GM12878 (cell line): Measurements from ENCODE around the gene MPP7. TPM values are rescaled to one million over a fixed set of nuclear protein-coding genes. Genes with fewer than 3 reads are reported as not detected.

Experiments
- ATAC-seq: fragments of 200-7000 bp; cut with Tn5 transposase; 3 replicates; pipeline ENCODE4 v1.9.1; 2020; ENCODE audit warnings: mild to moderate bottlenecking, moderate library complexity
- BruUV-seq: library from RNA; stranded (reverse); fragments of 400-500 nt; replicated peaks from 2 replicates; lab custom pipeline; 2021; lab: Mats Ljungman, UMichigan
- CTCF ChIA-PET: fragments of 300-600 bp; sonication (Branson Sonifier 250); formaldehyde crosslinking; extraction: SDS; loops from one replicate; lab custom pipeline; 2021; ENCODE audit warnings: inconsistent platforms; lab: Yijun Ruan, JAX
- POLR2A ChIA-PET: fragments of 350-600 bp; formaldehyde crosslinking; extraction: SDS; loops from one replicate; lab custom pipeline; 2021; ENCODE audit warnings: inconsistent platforms; lab: Charles Lee
- RAD21 ChIA-PET: fragments of 300-600 bp; sonication (Branson Sonifier 250); formaldehyde crosslinking; loops from one replicate; lab custom pipeline; 2023; ENCODE audit warnings: antibody characterized with exemption; ENCODE audit not compliant: unreplicated experiment; lab: Charles Lee
- SMC1A ChIA-PET: fragments of 300-600 bp; sonication (Branson Sonifier 250); formaldehyde crosslinking; loops from one replicate; lab custom pipeline; 2023; ENCODE audit not compliant: unreplicated experiment, uncharacterized antibody; lab: Charles Lee
- DNase-seq: peaks from one replicate; pipeline ENCODE4 v3.0.0-alpha.2; 2011; ENCODE audit warnings: low read depth, low spot score
- FAIRE-seq: peaks from 3 replicates; lab custom pipeline; 2011; peaks lifted over from hg19 to GRCh38; lab: Jason Lieb, UNC
- H2AFZ ChIP-seq: 2 replicates; pipeline ENCODE4 v1.6.0; 2011; ENCODE audit warnings: low read depth, low read length, control low read depth; ENCODE audit not compliant: control insufficient read depth
- H3K27ac ChIP-seq: 2 replicates; pipeline ENCODE4 v1.5.1; 2011; ENCODE audit warnings: control low read depth; ENCODE audit not compliant: control insufficient read depth, insufficient read depth
- H3K27me3 ChIP-seq, 2 experiments: replicated peaks in 1 of 2; 2 replicates each; pipeline versions ENCODE4 v1.6.0 to v1.6.1; 2011; ENCODE audit warnings: low read length in 1 of 2; ENCODE audit not compliant: control insufficient read depth in 2 of 2, insufficient read depth in 2 of 2
- H3K36me3 ChIP-seq, 2 experiments: 2 replicates each; pipeline ENCODE4 v1.5.1; 2011; ENCODE audit warnings: low read length in 1 of 2; ENCODE audit not compliant: control insufficient read depth in 2 of 2, insufficient read depth in 2 of 2
- H3K4me1 ChIP-seq: 2 replicates; pipeline ENCODE4 v1.6.1; 2011; ENCODE audit warnings: mild to moderate bottlenecking, low read length, moderate library complexity, mixed read lengths; ENCODE audit not compliant: control insufficient read depth, insufficient read depth
- H3K4me2 ChIP-seq: 2 replicates; pipeline ENCODE4 v1.6.0; 2011; ENCODE audit warnings: control low read depth; ENCODE audit not compliant: control insufficient read depth, insufficient read depth
- H3K4me3 ChIP-seq: fragments of 200-600 bp; sonication (generic); 2 replicates; pipeline ENCODE4 v1.5.1; 2016
- H3K79me2 ChIP-seq: 2 replicates; pipeline ENCODE4 v1.6.0; 2011; ENCODE audit warnings: low read length; ENCODE audit not compliant: control insufficient read depth, insufficient read depth
- H3K9ac ChIP-seq: 2 replicates; pipeline ENCODE4 v1.8.0; 2011; ENCODE audit warnings: low read length, control low read depth, mixed read lengths; ENCODE audit not compliant: control insufficient read depth, insufficient read depth
- H3K9me3 ChIP-seq: replicated peaks from 3 replicates; pipeline ENCODE4 v1.5.1; 2011; ENCODE audit warnings: mild to moderate bottlenecking, low read length; ENCODE audit not compliant: control insufficient read depth, insufficient read depth
- H4K20me1 ChIP-seq: 2 replicates; pipeline ENCODE4 v1.6.0; 2011; ENCODE audit not compliant: control insufficient read depth, insufficient read depth
- ATF7 ChIP-seq: fragments of 450-650 bp; IDR thresholded peaks from 2 replicates; pipeline ENCODE4 v1.6.1; 2016; ENCODE audit warnings: low read depth, mild to moderate bottlenecking
- FOS ChIP-seq: IDR thresholded peaks from 3 replicates; pipeline ENCODE4 v1.6.1; 2011; ENCODE audit warnings: borderline replicate concordance; ENCODE audit not compliant: insufficient read length; ENCODE audit errors: extremely low read depth
- HDGF ChIP-seq: fragments of 450-650 bp; IDR thresholded peaks from 2 replicates; pipeline ENCODE4 v1.6.1; 2016; ENCODE audit warnings: antibody characterized with exemption
- JUNB ChIP-seq: IDR thresholded peaks from 2 replicates; pipeline ENCODE4 v1.6.1; 2016; ENCODE audit warnings: antibody characterized with exemption, mild to moderate bottlenecking
- MTA2 ChIP-seq: fragments of 450-650 bp; IDR thresholded peaks from 2 replicates; pipeline ENCODE4 v1.6.1; 2016; ENCODE audit warnings: low read depth, mild to moderate bottlenecking, moderate library complexity
- PAX5 ChIP-seq: IDR thresholded peaks from 2 replicates; pipeline ENCODE4 v1.6.1; 2011; ENCODE audit warnings: low read depth, low read length, borderline replicate concordance
- POLR2AphosphoS2 ChIP-seq: IDR thresholded peaks from 2 replicates; pipeline ENCODE4 v1.6.1; 2011; ENCODE audit warnings: low read depth, mild to moderate bottlenecking, low read length, improper control_type of control experiment, moderate library complexity
- RBBP5 ChIP-seq: fragments of 200-600 bp; sonication (generic); conservative IDR thresholded peaks from 2 replicates; pipeline ENCODE4 v1.6.1; 2016
- RELA ChIP-seq: fragments of 450-650 bp; IDR thresholded peaks from 2 replicates; pipeline ENCODE4 v1.8.0; 2014; ENCODE audit warnings: borderline replicate concordance; ENCODE audit not compliant: partially characterized antibody
- RUNX3 ChIP-seq: IDR thresholded peaks from 2 replicates; pipeline ENCODE4 v1.6.1; 2012; ENCODE audit warnings: low read length, inconsistent platforms
- SMC3 ChIP-seq: IDR thresholded peaks from 2 replicates; pipeline ENCODE4 v1.6.1; 2011; ENCODE audit warnings: low read length, improper control_type of control experiment, borderline replicate concordance
- SPI1 ChIP-seq: IDR thresholded peaks from 2 replicates; pipeline ENCODE4 v1.6.1; 2011; ENCODE audit warnings: low read depth, mild to moderate bottlenecking, low read length, moderate library complexity, borderline replicate concordance; ENCODE audit not compliant: insufficient read depth
- TCF12 ChIP-seq: IDR thresholded peaks from 2 replicates; pipeline ENCODE4 v1.6.1; 2011; ENCODE audit warnings: low read depth, mild to moderate bottlenecking, low read length
- in situ Hi-C: fragments of 300-500 bp; cut with MboI; formaldehyde crosslinking; loops from 9 replicates; pipeline ENCODE4 v1.14.3; 2018; ENCODE audit warnings: mixed read lengths
- intact Hi-C: fragments of 100-400 bp; cut with micrococcal nuclease; formaldehyde crosslinking; loops from one replicate; pipeline ENCODE4 v1.14.2; 2022; ENCODE audit not compliant: unreplicated experiment
- polyA plus RNA-seq, 11 experiments: library from polyadenylated mRNA; depleted of rRNA in 4 of 11; unstranded in 6 of 11; stranded (reverse) in 5 of 11; fragments of >200 nt; fragmentation: Nextera tagmentation in 4 of 11; fragmentation: Illumina TruSeq in 1 of 11; extraction: Ambion mirVana in 4 of 11; extraction: Trizol in 1 of 11; gene quantifications; 1 replicate in 1 of 11; 2 replicates in 10 of 11; pipeline versions ENCODE4 v1.2.1 to v1.2.3, GENCODE V29; 2011 to 2016; ENCODE audit warnings: inconsistent platforms in 2 of 11, missing spikeins in 2 of 11, low read depth in 1 of 11
- total RNA-seq, 4 experiments: library from RNA; depleted of rRNA in 3 of 4; stranded (reverse); fragments of >200 nt in 3 of 4; fragmentation: Illumina TruSeq in 1 of 4; extraction: Trizol in 1 of 4; gene quantifications; 2 replicates each; pipeline versions ENCODE4 v1.2.1 to v1.2.3, GENCODE V29; 2013 to 2021
- TF ChIP-seq, protein P1 (sequence below): fragments of 450-650 bp; IDR thresholded peaks from 2 replicates; pipeline ENCODE4 v1.6.1; 2017; ENCODE audit warnings: mild to moderate bottlenecking, low read depth, inconsistent platforms; ENCODE audit not compliant: poor library complexity, severe bottlenecking
- TF ChIP-seq, protein P2 (sequence below): fragments of 450-650 bp; IDR thresholded peaks from 2 replicates; pipeline ENCODE4 v1.6.1; 2017; ENCODE audit warnings: mild to moderate bottlenecking

The MPP7 gene
- total and polyA plus RNA-seq, 10 of the 15 experiments (the other 5 are each of a cell fraction or from before 2014, with no cell fraction given): 0.01 to 0.15 (median 0.05) TPM; not detected in 2

- TF ChIP-seq RUNX3: no peak
- TF ChIP-seq PAX5: no peak
- TF ChIP-seq, protein P1, sequence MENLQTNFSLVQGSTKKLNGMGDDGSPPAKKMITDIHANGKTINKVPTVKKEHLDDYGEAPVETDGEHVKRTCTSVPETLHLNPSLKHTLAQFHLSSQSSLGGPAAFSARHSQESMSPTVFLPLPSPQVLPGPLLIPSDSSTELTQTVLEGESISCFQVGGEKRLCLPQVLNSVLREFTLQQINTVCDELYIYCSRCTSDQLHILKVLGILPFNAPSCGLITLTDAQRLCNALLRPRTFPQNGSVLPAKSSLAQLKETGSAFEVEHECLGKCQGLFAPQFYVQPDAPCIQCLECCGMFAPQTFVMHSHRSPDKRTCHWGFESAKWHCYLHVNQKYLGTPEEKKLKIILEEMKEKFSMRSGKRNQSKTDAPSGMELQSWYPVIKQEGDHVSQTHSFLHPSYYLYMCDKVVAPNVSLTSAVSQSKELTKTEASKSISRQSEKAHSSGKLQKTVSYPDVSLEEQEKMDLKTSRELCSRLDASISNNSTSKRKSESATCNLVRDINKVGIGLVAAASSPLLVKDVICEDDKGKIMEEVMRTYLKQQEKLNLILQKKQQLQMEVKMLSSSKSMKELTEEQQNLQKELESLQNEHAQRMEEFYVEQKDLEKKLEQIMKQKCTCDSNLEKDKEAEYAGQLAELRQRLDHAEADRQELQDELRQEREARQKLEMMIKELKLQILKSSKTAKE: no peak
- TF ChIP-seq FOS: no peak
- no peak for TF ChIP-seq POLR2AphosphoS2
- no peak for TF ChIP-seq ATF7
- TF ChIP-seq, protein P2, sequence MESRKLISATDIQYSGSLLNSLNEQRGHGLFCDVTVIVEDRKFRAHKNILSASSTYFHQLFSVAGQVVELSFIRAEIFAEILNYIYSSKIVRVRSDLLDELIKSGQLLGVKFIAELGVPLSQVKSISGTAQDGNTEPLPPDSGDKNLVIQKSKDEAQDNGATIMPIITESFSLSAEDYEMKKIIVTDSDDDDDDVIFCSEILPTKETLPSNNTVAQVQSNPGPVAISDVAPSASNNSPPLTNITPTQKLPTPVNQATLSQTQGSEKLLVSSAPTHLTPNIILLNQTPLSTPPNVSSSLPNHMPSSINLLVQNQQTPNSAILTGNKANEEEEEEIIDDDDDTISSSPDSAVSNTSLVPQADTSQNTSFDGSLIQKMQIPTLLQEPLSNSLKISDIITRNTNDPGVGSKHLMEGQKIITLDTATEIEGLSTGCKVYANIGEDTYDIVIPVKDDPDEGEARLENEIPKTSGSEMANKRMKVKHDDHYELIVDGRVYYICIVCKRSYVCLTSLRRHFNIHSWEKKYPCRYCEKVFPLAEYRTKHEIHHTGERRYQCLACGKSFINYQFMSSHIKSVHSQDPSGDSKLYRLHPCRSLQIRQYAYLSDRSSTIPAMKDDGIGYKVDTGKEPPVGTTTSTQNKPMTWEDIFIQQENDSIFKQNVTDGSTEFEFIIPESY: no peak
- TF ChIP-seq SMC3: no peak
- TF ChIP-seq RELA: no peak
These were observed 29.0 kb upstream of the MPP7 start (continued) for GRCh38 chr10:28331841-28332240.

GRCh38 chr10:28331066-28331465, 28.2 kb upstream of the MPP7 start:
- H4K20me1 ChIP-seq: no peaks in the 10 kb centered on the region
- H3K27me3 ChIP-seq: 0 out of 4 replicates have a peak, but pooled peaks cover 0 to 3% of the 10 kb centered on the region in 2 experiments
- H3K36me3 ChIP-seq: no peaks in the 10 kb centered on the region
- DNase-seq: no peak
- H3K79me2 ChIP-seq: no peaks in the 10 kb centered on the region
- H3K4me2 ChIP-seq: no peak overlapping the region
- no peak overlapping the region for H3K9ac ChIP-seq
- H2AFZ ChIP-seq: no peak overlapping the region
- peaks cover 8% of the 10 kb centered on the region; the same call in 1 of the 2 replicates for H3K4me1 ChIP-seq
- ChIA-PET CTCF (interaction anchor here (1.7 to 1.9 kb wide), 2 partner anchors 50 to 63 kb away, joined by 3 to 5 read pairs; no protein-coding TSS in a partner anchor), RAD21 (no interaction called here), SMC1A (interaction anchor here (1.0 kb wide), 1 partner anchor 56 kb away, joined by 3 read pairs; no protein-coding TSS in a partner anchor), POLR2A (no interaction called here)
- BruUV-seq: no TSS peak
- TF ChIP-seq MTA2 (no peak), JUNB (no peak), SPI1 (no peak), HDGF (no peak), RBBP5 (no peak), TCF12 (no peak)
- ATAC-seq: no peak
- no peak overlapping the region for H3K4me3 ChIP-seq
- no peak for FAIRE-seq
- intact Hi-C loops (no loop called here), in situ Hi-C loops (no loop called here)
- no peak overlapping the region for H3K27ac ChIP-seq
- no peaks in the 10 kb centered on the region for H3K9me3 ChIP-seq
